Neuronal stem cell (in vitro differentiated cells): ENCODE measurements around the gene GAPDHS.
A peak's percentile ranks its signal among the peaks of the same experiment; 100 is the strongest.

ENCODE experiments used
- DNase-seq: peaks from one replicate; pipeline ENCODE4 v3.0.0-alpha.2; 2013; ENCODE audit warnings: low spot score
- H2AFZ ChIP-seq: one replicate; pipeline ENCODE4 v1.6.1; 2013; ENCODE audit warnings: mild to moderate bottlenecking, low read length, inconsistent platforms
- H2AK5ac ChIP-seq: 2 replicates; pipeline ENCODE4 v1.6.1; 2013; ENCODE audit warnings: low read depth, mild to moderate bottlenecking, inconsistent platforms, low read length, moderate library complexity, mixed read lengths
- H2BK120ac ChIP-seq: 2 replicates; pipeline ENCODE4 v1.6.1; 2013; ENCODE audit warnings: low read depth, mild to moderate bottlenecking, inconsistent platforms, low read length, moderate library complexity, mixed read lengths
- H2BK12ac ChIP-seq: one replicate; pipeline ENCODE4 v1.6.1; 2013; ENCODE audit warnings: low read length, inconsistent platforms
- H2BK15ac ChIP-seq: 2 replicates; pipeline ENCODE4 v1.6.1; 2013; ENCODE audit warnings: mild to moderate bottlenecking, low read length, inconsistent platforms, mixed read lengths
- H2BK5ac ChIP-seq: one replicate; pipeline ENCODE4 v1.6.1; 2013; ENCODE audit warnings: inconsistent platforms, mild to moderate bottlenecking, low read length, moderate library complexity
- H3K14ac ChIP-seq: one replicate; pipeline ENCODE4 v1.6.1; 2013; ENCODE audit warnings: low read length, inconsistent platforms
- H3K18ac ChIP-seq: 2 replicates; pipeline ENCODE4 v1.6.1; 2013; ENCODE audit warnings: low read length, inconsistent platforms
- H3K23ac ChIP-seq: 2 replicates; pipeline ENCODE4 v1.6.1; 2013; ENCODE audit warnings: low read depth, mild to moderate bottlenecking, mixed read lengths, low read length, inconsistent platforms; ENCODE audit not compliant: poor library complexity
- H3K27ac ChIP-seq: replicated peaks from 3 replicates; pipeline ENCODE4 v1.5.1; 2013; ENCODE audit warnings: low read length, inconsistent platforms
- H3K27me3 ChIP-seq, 3 experiments: 2 replicates each; pipeline ENCODE4 v1.6.1; 2013; ENCODE audit warnings: low read length in 3 of 3, mild to moderate bottlenecking in 2 of 3, inconsistent platforms in 1 of 3, low read depth in 1 of 3, mixed read lengths in 1 of 3, moderate library complexity in 1 of 3; ENCODE audit not compliant: control insufficient read depth in 3 of 3, insufficient read depth in 3 of 3
- H3K36me3 ChIP-seq, 2 donors: replicated peaks in 1 of 2; 2 replicates each; pipeline ENCODE4 v1.6.1; 2013; ENCODE audit warnings: low read length in 2 of 2; ENCODE audit not compliant: control insufficient read depth in 2 of 2, insufficient read depth in 2 of 2
- H3K4ac ChIP-seq: 2 replicates; pipeline ENCODE4 v1.6.1; 2013; ENCODE audit warnings: inconsistent platforms, mild to moderate bottlenecking, low read length, moderate library complexity
- H3K4me1 ChIP-seq, 2 donors: 1 replicate in 1 of 2; 2 replicates in 1 of 2; pipeline ENCODE4 v1.6.1; 2013; ENCODE audit warnings: low read length in 2 of 2, low read depth in 1 of 2; ENCODE audit not compliant: control insufficient read depth in 2 of 2, insufficient read depth in 1 of 2
- H3K4me2 ChIP-seq: one replicate; pipeline ENCODE4 v1.6.1; 2013; ENCODE audit warnings: mild to moderate bottlenecking, low read length, inconsistent platforms; ENCODE audit not compliant: insufficient read depth, poor library complexity, severe bottlenecking
- H3K4me3 ChIP-seq, 2 donors: 2 replicates each; pipeline ENCODE4 v1.5.1; 2013; ENCODE audit warnings: low read length in 2 of 2, mild to moderate bottlenecking in 2 of 2, inconsistent platforms in 1 of 2, moderate library complexity in 1 of 2
- H3K79me1 ChIP-seq: one replicate; pipeline ENCODE4 v1.6.1; 2013; ENCODE audit warnings: low read depth, mild to moderate bottlenecking, inconsistent platforms, low read length, moderate library complexity
- H3K9ac ChIP-seq: one replicate; pipeline ENCODE4 v1.6.1; 2013; ENCODE audit warnings: mild to moderate bottlenecking, low read depth, low read length, inconsistent platforms; ENCODE audit not compliant: poor library complexity
- H3K9me3 ChIP-seq, 2 donors: replicated peaks in 1 of 2; 2 replicates each; pipeline versions ENCODE3 to v1.6.1; 2013; ENCODE audit warnings: low read length in 2 of 2, mild to moderate bottlenecking in 2 of 2, inconsistent platforms in 1 of 2, low read depth in 1 of 2, mixed read lengths in 1 of 2, moderate library complexity in 1 of 2; ENCODE audit not compliant: control insufficient read depth in 2 of 2, insufficient read depth in 1 of 2
- H4K8ac ChIP-seq: one replicate; pipeline ENCODE4 v1.6.1; 2013; ENCODE audit warnings: low read depth, mild to moderate bottlenecking, inconsistent platforms, low read length, moderate library complexity
- H4K91ac ChIP-seq: one replicate; pipeline ENCODE4 v1.6.1; 2013; ENCODE audit warnings: low read length, low read depth, mild to moderate bottlenecking, inconsistent platforms; ENCODE audit not compliant: poor library complexity
- WGBS, 2 donors: extraction: QIAGEN DNeasy Blood & Tissue Kit; methylation state at CpG; one replicate each; pipeline ENCODE4 v1.1.7; 2013; ENCODE audit warnings: missing lambda C conversion rate in 2 of 2, mixed read lengths in 1 of 2; ENCODE audit not compliant: insufficient read length in 2 of 2, insufficient replicate concordance in 1 of 2; ENCODE audit errors: extremely low coverage in 2 of 2; 5-methylcytosine and 5-hydroxymethylcytosine counted together

Gene GAPDHS

DNA sequence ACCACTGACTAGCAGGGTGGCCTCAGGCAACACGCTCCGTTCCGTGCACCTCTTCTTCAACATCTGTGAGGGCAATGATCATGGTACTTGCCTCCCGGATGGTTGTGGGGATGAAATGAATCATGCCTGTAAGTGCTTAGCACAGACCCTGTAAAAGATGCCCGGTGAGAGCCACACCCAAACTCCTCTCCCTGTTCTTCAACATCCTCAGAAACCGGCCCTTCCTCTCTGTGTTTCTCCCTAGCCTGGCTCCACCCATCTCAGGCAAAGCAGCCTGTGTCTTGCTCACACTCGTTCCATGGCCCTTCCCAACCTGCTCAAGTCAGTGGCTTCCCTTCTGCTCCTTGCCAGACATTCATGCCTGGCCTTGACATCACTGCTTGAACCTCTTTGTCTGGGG lies 14.0 kb upstream of the GAPDHS start:
- Histone ChIP-seq H2AFZ (no peak overlapping the region), H2AK5ac (peak overlapping the region; percentile 14), H3K79me1 (no peaks in the 10 kb centered on the region), H4K8ac (no peak overlapping the region), H3K14ac (no peak overlapping the region), H3K23ac (no peak overlapping the region), H2BK12ac (no peak overlapping the region), H2BK5ac (no peak overlapping the region), H3K4me2 (no peak overlapping the region), H3K9me3 (no peaks in the 10 kb centered on the region), H2BK15ac (no peak overlapping the region), H3K4me1 (peaks cover 5 to 6% of the 10 kb centered on the region in 2 donors), H3K4me3 (no peak overlapping the region), H3K18ac (peak overlapping the region; percentile 38), H3K9ac (no peak overlapping the region), H4K91ac (no peak overlapping the region), H3K27me3 (peaks cover 0 to 30% (median 0%) of the 10 kb centered on the region in 3 experiments), H3K4ac (no peak overlapping the region), H2BK120ac (no peak overlapping the region), H3K27ac (no peak overlapping the region), H3K36me3 (no peaks in the 10 kb centered on the region)
- DNase-seq, result no peak
- WGBS, 2 donors, result no CpG with 5 or more reads among the region's 7 CpGs

DNA sequence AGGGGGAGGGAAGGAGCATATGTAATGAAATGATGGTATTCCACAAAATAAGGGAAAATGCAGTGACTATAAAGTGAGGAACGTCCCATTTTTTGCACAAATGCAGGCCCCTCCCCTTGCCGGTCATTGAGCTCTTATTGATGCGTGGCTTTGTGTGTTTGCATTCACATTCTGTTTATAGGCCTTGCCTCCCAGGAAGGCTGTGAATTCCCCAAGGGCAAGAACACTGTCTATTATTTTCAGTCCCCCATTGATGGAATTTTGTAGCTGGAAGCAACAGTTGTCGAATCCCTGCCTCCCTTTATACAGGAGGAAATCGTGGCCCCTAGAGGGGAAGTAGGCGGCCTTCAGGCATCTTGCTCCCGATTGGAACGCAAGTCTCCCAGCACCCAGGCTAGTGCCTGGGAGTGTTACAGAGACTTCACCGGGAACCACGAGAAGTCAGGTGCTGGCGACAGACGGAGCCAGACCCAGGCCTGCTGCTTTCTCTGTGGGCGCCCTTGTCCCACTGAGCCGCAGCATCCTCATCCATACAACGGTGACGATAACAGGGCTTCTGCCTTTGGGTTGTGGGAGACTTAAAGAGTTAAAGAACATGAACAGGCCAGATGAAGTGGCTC lies 12.0 kb upstream of the GAPDHS start:
- no peak overlapping the region for H3K4ac ChIP-seq
- H3K27me3 ChIP-seq, result peaks cover 0 to 41% (median 0%) of the 10 kb centered on the region in 3 experiments
- no peak for DNase-seq
- no peaks in the 10 kb centered on the region for H3K79me1 ChIP-seq
- no peak overlapping the region for H3K27ac ChIP-seq
- H2AFZ ChIP-seq, result no peak overlapping the region
- no peak overlapping the region for H3K14ac ChIP-seq
- H2BK12ac ChIP-seq, result no peak overlapping the region
- H4K91ac ChIP-seq, result no peak overlapping the region
- H4K8ac ChIP-seq, result no peak overlapping the region
- no peak overlapping the region for H2BK120ac ChIP-seq
- H3K4me1 ChIP-seq, result peaks cover 6 to 11% of the 10 kb centered on the region in 2 donors
- no peaks in the 10 kb centered on the region for H3K9me3 ChIP-seq
- H2AK5ac ChIP-seq, result no peak overlapping the region
- no peak overlapping the region for H2BK5ac ChIP-seq
- H3K36me3 ChIP-seq, result no peaks in the 10 kb centered on the region
- H3K4me2 ChIP-seq, result no peak overlapping the region
- no peak overlapping the region for H3K18ac ChIP-seq
- no peak overlapping the region for H2BK15ac ChIP-seq
- no peak overlapping the region for H3K9ac ChIP-seq
- WGBS, 2 donors, result no CpG with 5 or more reads among the region's 16 CpGs
- no peak overlapping the region for H3K4me3 ChIP-seq
- H3K23ac ChIP-seq, result no peak overlapping the region

DNA sequence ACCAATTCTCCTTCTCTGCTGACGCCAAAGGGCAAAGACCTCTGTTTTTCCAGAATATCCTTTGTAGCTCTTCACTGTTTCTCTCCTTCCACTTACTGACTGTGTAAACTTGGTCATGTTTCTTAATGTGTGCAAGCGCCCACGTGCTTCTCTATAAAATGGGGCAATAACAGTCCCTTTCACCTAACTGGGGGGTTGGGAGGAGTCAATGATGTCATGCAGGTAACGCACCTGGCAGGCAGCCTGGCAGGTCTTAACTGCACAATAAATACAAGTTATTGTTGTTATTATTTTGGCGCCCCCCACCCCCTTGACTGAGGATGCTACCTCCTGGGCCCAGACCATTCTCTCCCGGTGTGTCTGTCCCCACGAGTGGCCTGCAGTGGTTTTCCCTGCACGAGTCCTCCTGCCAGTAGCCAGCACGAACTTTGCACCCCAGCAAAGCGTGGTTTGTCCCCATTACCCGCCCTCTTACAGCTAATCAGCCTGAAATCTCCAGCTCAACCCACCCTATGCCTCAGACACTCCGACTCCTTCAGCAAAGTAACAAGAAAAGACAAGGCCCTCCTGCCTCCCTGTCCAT lies 10.4 kb upstream of the GAPDHS start:
- no CpG with 5 or more reads among the region's 12 CpGs for WGBS, 2 donors
- Histone ChIP-seq H3K27me3 (peaks cover 0 to 51% (median 0%) of the 10 kb centered on the region in 3 experiments), H3K4ac (no peak overlapping the region), H2BK5ac (no peak overlapping the region), H2BK15ac (no peak overlapping the region), H3K4me2 (no peak overlapping the region), H3K9ac (no peak overlapping the region), H2BK120ac (no peak overlapping the region), H3K4me1 (peaks cover 6 to 11% of the 10 kb centered on the region in 2 donors), H3K14ac (no peak overlapping the region), H3K4me3 (no peak overlapping the region), H3K36me3 (no peaks in the 10 kb centered on the region), H4K91ac (no peak overlapping the region), H2AFZ (no peak overlapping the region), H4K8ac (no peak overlapping the region), H2AK5ac (no peak overlapping the region), H3K79me1 (no peaks in the 10 kb centered on the region), H3K18ac (no peak overlapping the region), H3K9me3 (no peaks in the 10 kb centered on the region), H3K23ac (no peak overlapping the region), H2BK12ac (no peak overlapping the region), H3K27ac (no peak overlapping the region)
- DNase-seq, result no peak

DNA sequence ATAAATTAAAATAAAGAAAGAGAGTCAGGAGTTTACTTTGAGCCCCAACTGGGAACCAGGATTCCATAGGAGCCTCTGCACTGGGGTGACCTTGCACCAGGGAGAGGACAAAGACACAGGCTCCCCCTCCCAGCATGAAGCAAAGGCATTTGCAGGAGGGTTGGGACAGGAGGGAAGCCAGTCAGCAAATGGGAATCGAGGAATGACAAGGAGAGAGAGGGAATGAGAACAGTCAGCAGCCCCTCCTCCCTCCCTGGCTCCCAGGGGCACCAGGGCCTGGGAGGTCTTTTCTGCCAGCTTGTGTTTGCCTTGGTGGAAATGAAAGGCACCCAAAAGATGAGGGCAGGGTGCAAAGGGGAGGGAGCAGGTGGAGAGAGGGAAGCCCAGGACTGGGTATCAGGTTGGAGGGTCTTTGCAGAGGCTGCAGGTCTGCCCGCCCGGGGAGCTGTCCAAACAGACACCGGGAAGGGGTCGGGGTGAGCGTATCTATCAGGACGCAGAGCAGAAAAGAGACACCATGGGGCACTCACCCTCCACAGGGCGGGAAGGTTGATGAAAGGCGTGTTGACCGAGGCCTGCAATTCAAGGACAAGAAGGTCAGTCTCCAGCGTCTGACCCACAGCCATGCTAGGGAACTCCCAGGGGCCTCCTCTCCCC lies 8.9 kb upstream of the GAPDHS start:
- Histone ChIP-seq H3K4me2 (no peak overlapping the region), H2AFZ (peak overlapping the region; percentile 12), H3K9ac (peak overlapping the region; percentile 51), H3K14ac (peak overlapping the region; percentile 84), H2BK12ac (no peak overlapping the region), H2AK5ac (no peak overlapping the region), H3K9me3 (no peaks in the 10 kb centered on the region), H3K27ac (no peak overlapping the region), H2BK120ac (no peak overlapping the region), H3K79me1 (no peaks in the 10 kb centered on the region), H4K8ac (no peak overlapping the region), H3K4ac (no peak overlapping the region), H2BK5ac (no peak overlapping the region), H3K23ac (no peak overlapping the region), H2BK15ac (peak overlapping the region; percentile 20), H3K18ac (peak overlapping the region; percentile 85), H4K91ac (no peak overlapping the region), H3K27me3 (peaks cover 0 to 62% (median 0%) of the 10 kb centered on the region in 3 experiments), H3K36me3 (no peaks in the 10 kb centered on the region), H3K4me1 (peaks cover 6 to 11% of the 10 kb centered on the region in 2 donors), H3K4me3 (no peak overlapping the region)
- no peak for DNase-seq
- WGBS, 2 donors, result no CpG with 5 or more reads among the region's 11 CpGs
